ENCODE measurements around the gene MED23.
"Not testable (repeated sequence)": the region's sequence is repeated elsewhere in the genome, so short reads cannot be mapped to it uniquely, and the experiment has no call there.

MED23 gene

DNA sequence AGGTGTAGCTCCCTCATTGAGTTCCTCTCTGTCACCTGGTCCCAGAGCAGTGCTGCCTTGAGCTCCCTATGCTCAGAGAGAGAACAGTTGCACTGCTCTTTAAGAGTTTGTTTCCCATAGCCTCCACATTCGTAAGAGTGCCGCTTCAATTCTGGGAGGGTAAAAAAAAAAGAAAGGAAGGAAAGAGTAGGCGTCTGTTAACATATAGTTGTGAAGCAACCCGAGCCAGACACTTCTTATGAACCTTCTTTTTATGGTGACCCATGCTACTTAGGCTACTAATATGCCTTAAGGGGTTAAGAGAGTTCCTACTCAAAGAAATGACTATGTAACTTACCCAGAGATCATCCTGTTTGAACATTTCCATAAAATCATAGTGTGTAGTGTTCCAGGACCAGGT is 59.3 kb downstream of the MED23 start:
- no peaks in the 10 kb centered on the region for H3K36me3 ChIP-seq (ENCODE audit: control insufficient read depth in 1 of 2, insufficient read depth in 2 of 2, low read length in 2 of 2)
- H3K4me1 ChIP-seq (ENCODE audit: control insufficient read depth in 1 of 2, insufficient read depth in 2 of 2, low read length in 2 of 2), result no peaks in the 10 kb centered on the region
- H3K27me3 ChIP-seq (ENCODE audit: low read depth, low read length), result no peaks in the 10 kb centered on the region
- H3K4me3 ChIP-seq (ENCODE audit: low read depth in 1 of 2, low read length in 2 of 2), result no peak overlapping the region
- no peak overlapping the region for H3K27ac ChIP-seq (ENCODE audit: low read length)
- H3K9me3 ChIP-seq (ENCODE audit: control insufficient read depth in 1 of 2, low read length in 2 of 2), result no peaks in the 10 kb centered on the region

DNA sequence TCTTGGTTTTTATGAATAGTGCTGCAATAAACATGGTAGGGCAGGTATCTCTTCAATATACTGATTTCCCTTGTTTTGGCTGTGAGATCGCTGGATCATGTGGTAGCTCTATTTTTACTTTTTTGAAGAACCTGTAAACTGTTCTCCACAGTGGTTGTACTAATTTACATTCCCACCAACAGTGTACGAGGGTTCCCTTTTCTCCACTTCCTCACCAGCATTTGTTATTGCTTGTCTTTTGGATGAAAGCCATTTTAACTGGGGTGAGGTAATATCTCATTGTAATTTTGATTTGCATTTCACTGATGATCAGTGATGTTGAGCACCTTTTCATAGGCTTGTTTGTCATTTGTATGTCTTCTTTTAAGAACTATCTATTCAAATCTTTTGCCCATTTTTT is 63.0 kb downstream of the MED23 start:
- Histone ChIP-seq H3K4me3 (ENCODE audit: low read depth in 1 of 2, low read length in 2 of 2) (no peak overlapping the region), H3K9me3 (ENCODE audit: control insufficient read depth in 1 of 2, low read length in 2 of 2) (no peaks in the 10 kb centered on the region), H3K36me3 (ENCODE audit: control insufficient read depth in 1 of 2, insufficient read depth in 2 of 2, low read length in 2 of 2) (no peaks in the 10 kb centered on the region), H3K4me1 (ENCODE audit: control insufficient read depth in 1 of 2, insufficient read depth in 2 of 2, low read length in 2 of 2) (no peaks in the 10 kb centered on the region), H3K27me3 (ENCODE audit: low read depth, low read length) (no peaks in the 10 kb centered on the region), H3K27ac (ENCODE audit: low read length) (no peak overlapping the region)

DNA sequence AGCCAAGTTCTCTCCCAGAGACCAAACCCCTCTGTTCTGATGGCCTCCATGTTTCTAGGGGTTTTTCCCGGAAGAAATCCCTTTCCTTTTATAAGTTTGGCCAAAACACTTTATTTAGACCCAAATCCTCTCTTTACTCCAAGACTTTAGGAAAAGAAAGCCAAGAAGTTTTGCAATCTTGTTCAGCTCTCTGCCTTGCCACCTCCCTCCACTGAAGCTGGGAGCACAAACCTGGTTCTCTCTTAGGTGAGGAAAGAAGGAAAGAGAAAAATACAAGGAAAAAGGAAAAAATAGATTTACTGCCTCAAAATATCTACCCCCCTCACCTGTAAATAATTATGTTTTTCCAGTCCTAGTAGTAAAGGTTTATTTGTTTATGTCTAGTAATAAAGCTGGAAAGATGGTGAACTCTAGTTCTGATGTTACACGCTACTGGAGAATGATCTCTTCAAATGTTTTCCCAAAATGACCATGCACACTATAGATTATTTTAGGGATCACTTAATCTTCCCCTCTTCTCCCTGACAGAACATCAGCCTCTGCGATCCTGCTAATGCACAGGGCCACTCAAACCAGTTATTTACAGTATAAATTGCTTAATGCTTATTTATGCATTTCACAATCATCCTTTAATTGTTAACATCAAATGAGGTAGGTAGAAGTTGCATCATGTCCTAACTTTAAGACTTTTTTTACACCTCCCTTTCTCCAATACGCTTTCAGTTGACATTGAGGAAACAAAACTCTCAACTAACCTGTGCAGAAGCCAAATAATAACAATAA is 65.9 kb downstream of the MED23 start:
- no peaks in the 10 kb centered on the region for H3K27me3 ChIP-seq (ENCODE audit: low read depth, low read length)
- no peaks in the 10 kb centered on the region for H3K4me1 ChIP-seq (ENCODE audit: control insufficient read depth in 1 of 2, insufficient read depth in 2 of 2, low read length in 2 of 2)
- H3K9me3 ChIP-seq (ENCODE audit: control insufficient read depth in 1 of 2, low read length in 2 of 2), result no peaks in the 10 kb centered on the region
- H3K36me3 ChIP-seq (ENCODE audit: control insufficient read depth in 1 of 2, insufficient read depth in 2 of 2, low read length in 2 of 2), result no peaks in the 10 kb centered on the region
- H3K4me3 ChIP-seq (ENCODE audit: low read depth in 1 of 2, low read length in 2 of 2), result no peak overlapping the region
- no peak overlapping the region for H3K27ac ChIP-seq (ENCODE audit: low read length)

DNA sequence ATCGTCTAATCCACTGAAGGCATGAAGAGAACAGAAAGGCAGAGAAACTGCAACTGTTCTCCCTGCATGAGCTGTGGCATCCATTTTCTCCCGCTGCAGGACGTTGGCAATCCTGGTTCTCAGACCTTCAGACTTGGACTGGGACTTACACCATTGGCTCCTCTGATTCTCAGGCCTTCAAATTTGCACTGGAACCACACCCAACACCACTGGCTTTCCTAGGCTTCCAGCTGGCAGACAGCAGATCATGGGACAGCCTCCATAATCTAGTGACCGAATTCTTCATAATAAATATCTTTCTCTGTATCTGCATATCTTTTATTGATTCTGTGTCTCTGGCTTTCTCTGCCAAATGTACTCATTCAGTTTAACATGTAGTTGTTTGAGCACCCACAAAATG is 69.1 kb downstream of the MED23 start:
- no peaks in the 10 kb centered on the region for H3K9me3 ChIP-seq (ENCODE audit: control insufficient read depth in 1 of 2, low read length in 2 of 2)
- H3K4me1 ChIP-seq (ENCODE audit: control insufficient read depth in 1 of 2, insufficient read depth in 2 of 2, low read length in 2 of 2), result no peaks in the 10 kb centered on the region
- H3K27me3 ChIP-seq (ENCODE audit: low read depth, low read length), result no peaks in the 10 kb centered on the region
- H3K4me3 ChIP-seq (ENCODE audit: low read depth in 1 of 2, low read length in 2 of 2), result no peak overlapping the region
- no peaks in the 10 kb centered on the region for H3K36me3 ChIP-seq (ENCODE audit: control insufficient read depth in 1 of 2, insufficient read depth in 2 of 2, low read length in 2 of 2)
- H3K27ac ChIP-seq (ENCODE audit: low read length), result no peak overlapping the region

DNA sequence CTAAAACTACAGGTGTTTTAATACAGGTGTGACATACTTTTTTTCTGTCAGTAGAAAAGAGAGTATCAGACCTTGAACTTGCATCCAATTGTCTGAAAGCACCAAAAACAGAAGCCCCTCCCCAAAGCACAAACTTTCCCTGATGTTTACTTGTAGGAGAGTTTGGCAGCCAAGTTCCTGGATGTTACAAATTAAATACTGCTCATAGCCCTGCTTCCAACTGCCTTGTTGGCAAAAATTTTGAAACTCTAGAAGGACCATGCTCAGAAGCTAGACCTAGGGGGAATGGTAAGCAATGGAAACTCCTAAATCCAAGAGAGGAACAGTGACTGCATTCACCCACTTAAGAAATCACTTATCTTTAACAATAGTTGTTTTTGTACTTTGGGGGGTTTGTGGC is 72.0 kb downstream of the MED23 start:
- H3K9me3 ChIP-seq (ENCODE audit: control insufficient read depth in 1 of 2, low read length in 2 of 2), result no peaks in the 10 kb centered on the region
- H3K4me3 ChIP-seq (ENCODE audit: low read depth in 1 of 2, low read length in 2 of 2), result no peak overlapping the region
- H3K36me3 ChIP-seq (ENCODE audit: control insufficient read depth in 1 of 2, insufficient read depth in 2 of 2, low read length in 2 of 2), result no peaks in the 10 kb centered on the region
- H3K27me3 ChIP-seq (ENCODE audit: low read depth, low read length), result no peaks in the 10 kb centered on the region
- H3K27ac ChIP-seq (ENCODE audit: low read length), result no peak overlapping the region
- no peaks in the 10 kb centered on the region for H3K4me1 ChIP-seq (ENCODE audit: control insufficient read depth in 1 of 2, insufficient read depth in 2 of 2, low read length in 2 of 2)

DNA sequence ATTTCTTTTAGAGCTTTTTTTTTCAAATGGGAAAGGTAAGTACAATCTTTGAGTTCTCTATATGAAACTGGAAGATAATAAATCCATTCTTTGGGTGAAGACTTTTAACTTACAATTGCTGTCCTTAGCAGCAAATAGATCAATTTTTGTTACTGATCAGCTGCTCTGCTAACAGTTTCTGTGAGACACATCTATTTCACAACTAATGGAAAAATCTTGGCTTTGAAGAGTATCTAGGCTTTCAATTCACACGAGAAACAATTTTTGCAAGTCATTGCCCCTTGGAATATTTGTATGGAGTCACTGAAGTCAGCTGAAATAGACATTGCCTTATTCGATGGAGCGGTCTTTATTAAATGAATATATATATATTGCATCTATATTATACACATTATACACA is 75.5 kb downstream of the MED23 start:
- H3K27ac ChIP-seq (ENCODE audit: low read length), result no peak overlapping the region
- no peaks in the 10 kb centered on the region for H3K4me1 ChIP-seq (ENCODE audit: control insufficient read depth in 1 of 2, insufficient read depth in 2 of 2, low read length in 2 of 2)
- no peaks in the 10 kb centered on the region for H3K27me3 ChIP-seq (ENCODE audit: low read depth, low read length)
- no peaks in the 10 kb centered on the region for H3K36me3 ChIP-seq (ENCODE audit: control insufficient read depth in 1 of 2, insufficient read depth in 2 of 2, low read length in 2 of 2)
- H3K9me3 ChIP-seq (ENCODE audit: control insufficient read depth in 1 of 2, low read length in 2 of 2), result no peaks in the 10 kb centered on the region
- no peak overlapping the region for H3K4me3 ChIP-seq (ENCODE audit: low read depth in 1 of 2, low read length in 2 of 2)

DNA sequence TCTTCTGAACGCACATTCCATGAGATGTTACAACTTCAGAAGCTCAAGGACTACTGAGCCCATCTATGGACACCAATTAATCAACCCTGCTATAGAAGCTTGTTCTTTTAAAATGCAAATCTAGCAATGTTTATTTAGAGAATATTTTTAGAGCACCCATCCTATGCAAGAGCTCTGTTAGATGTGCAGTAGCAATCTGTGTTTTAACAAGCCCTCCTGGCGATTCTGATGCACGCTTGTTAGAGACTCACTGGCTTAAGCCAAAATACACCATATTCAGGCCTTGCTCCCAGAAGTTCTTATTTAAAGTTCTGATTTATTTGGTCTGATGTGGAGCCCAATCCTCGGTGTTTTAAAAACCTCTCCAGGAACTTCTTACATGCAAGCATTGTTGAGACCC is 76.1 kb downstream of the MED23 start:
- Histone ChIP-seq H3K36me3 (ENCODE audit: control insufficient read depth in 1 of 2, insufficient read depth in 2 of 2, low read length in 2 of 2) (no peaks in the 10 kb centered on the region), H3K27me3 (ENCODE audit: low read depth, low read length) (no peaks in the 10 kb centered on the region), H3K4me3 (ENCODE audit: low read depth in 1 of 2, low read length in 2 of 2) (no peak overlapping the region), H3K4me1 (ENCODE audit: control insufficient read depth in 1 of 2, insufficient read depth in 2 of 2, low read length in 2 of 2) (no peaks in the 10 kb centered on the region), H3K27ac (ENCODE audit: low read length) (no peak overlapping the region), H3K9me3 (ENCODE audit: control insufficient read depth in 1 of 2, low read length in 2 of 2) (no peaks in the 10 kb centered on the region)

DNA sequence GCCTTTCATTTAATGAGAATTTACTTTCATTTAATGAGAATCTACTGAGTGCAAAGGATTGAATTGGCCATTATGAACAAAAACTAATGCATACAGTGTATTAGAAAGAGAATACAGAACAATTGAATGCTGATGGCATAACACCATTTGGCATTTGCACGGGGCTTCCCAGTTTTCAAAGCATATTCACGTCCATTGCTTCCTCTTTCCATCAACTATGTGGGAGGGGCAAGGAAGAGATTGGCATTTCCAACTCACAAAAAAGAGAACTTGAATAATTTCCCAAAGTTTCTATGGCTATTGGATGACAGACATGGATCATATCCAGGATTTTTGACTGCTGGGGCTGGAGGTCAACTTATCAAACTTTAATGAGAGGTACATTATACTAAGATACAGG is 78.2 kb downstream of the MED23 start:
- no peaks in the 10 kb centered on the region for H3K36me3 ChIP-seq (ENCODE audit: control insufficient read depth in 1 of 2, insufficient read depth in 2 of 2, low read length in 2 of 2)
- no peaks in the 10 kb centered on the region for H3K4me1 ChIP-seq (ENCODE audit: control insufficient read depth in 1 of 2, insufficient read depth in 2 of 2, low read length in 2 of 2)
- H3K27ac ChIP-seq (ENCODE audit: low read length), result no peak overlapping the region
- no peaks in the 10 kb centered on the region for H3K9me3 ChIP-seq (ENCODE audit: control insufficient read depth in 1 of 2, low read length in 2 of 2)
- no peak overlapping the region for H3K4me3 ChIP-seq (ENCODE audit: low read depth in 1 of 2, low read length in 2 of 2)
- no peaks in the 10 kb centered on the region for H3K27me3 ChIP-seq (ENCODE audit: low read depth, low read length)

DNA sequence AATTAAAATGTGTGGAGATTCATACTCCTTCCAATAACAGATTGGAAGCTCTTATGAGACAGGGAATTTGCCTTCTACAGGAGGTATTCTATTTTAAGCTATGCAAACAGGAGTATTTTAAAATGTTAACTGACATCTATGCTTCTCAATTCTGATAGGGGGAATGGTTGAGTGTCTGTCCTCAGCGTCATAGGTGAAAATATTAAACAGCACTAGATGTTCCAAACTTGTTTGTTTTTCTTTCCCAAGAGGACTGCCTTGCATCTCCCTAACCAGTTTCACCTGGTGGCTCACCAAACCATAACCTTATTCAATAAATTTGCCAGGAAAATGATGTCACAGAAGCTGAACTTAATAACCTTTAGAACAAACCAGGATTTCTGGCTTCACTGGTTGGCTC is 79.6 kb downstream of the MED23 start:
- no peaks in the 10 kb centered on the region for H3K9me3 ChIP-seq (ENCODE audit: control insufficient read depth in 1 of 2, low read length in 2 of 2)
- H3K4me3 ChIP-seq (ENCODE audit: low read depth in 1 of 2, low read length in 2 of 2), result no peak overlapping the region
- H3K27me3 ChIP-seq (ENCODE audit: low read depth, low read length), result no peaks in the 10 kb centered on the region
- no peaks in the 10 kb centered on the region for H3K36me3 ChIP-seq (ENCODE audit: control insufficient read depth in 1 of 2, insufficient read depth in 2 of 2, low read length in 2 of 2)
- no peak overlapping the region for H3K27ac ChIP-seq (ENCODE audit: low read length)
- no peaks in the 10 kb centered on the region for H3K4me1 ChIP-seq (ENCODE audit: control insufficient read depth in 1 of 2, insufficient read depth in 2 of 2, low read length in 2 of 2)

DNA sequence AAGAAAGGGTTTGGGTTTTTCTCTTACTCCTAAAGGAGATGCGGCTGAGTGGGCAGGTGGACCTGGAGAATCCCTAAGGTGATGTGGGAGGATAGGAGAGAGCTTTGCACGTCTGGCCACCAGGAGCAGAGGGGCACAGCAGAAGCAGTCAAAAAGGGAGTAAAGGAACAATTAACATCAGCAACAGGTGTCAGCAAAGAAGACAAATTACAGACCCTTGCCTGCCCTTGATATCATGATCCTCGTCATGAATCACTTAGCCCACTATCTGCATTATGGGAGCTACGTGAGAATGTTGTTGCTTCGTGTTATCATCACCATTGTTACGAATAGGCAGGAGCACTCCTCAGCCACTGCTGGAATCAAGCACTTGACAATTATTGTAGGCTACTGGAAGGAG is 80.6 kb downstream of the MED23 start:
- Histone ChIP-seq H3K36me3 (ENCODE audit: control insufficient read depth in 1 of 2, insufficient read depth in 2 of 2, low read length in 2 of 2) (no peaks in the 10 kb centered on the region), H3K9me3 (ENCODE audit: control insufficient read depth in 1 of 2, low read length in 2 of 2) (no peaks in the 10 kb centered on the region), H3K4me3 (ENCODE audit: low read depth in 1 of 2, low read length in 2 of 2) (no peak overlapping the region), H3K4me1 (ENCODE audit: control insufficient read depth in 1 of 2, insufficient read depth in 2 of 2, low read length in 2 of 2) (no peaks in the 10 kb centered on the region), H3K27ac (ENCODE audit: low read length) (no peak overlapping the region), H3K27me3 (ENCODE audit: low read depth, low read length) (no peaks in the 10 kb centered on the region)

DNA sequence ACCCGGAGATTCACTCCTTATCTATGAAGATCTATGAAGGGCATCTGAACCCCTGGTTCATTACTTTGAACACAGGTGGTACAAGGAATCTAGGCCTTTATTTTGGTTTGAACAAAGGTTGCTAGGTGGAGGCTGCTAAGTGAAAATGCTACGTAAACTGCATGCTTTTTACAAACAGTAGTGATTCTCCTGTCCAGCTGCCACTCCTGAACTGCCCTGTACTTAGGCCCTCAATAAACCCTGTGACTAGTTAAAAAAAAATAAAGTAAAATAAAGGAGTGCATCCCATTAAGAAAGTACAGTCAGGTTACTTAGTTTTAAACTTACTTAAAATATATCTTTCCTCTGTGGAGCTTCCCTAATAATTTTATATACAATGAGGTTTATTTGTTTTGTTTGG is 82.7 kb downstream of the MED23 start:
- H3K4me1 ChIP-seq (ENCODE audit: control insufficient read depth in 1 of 2, insufficient read depth in 2 of 2, low read length in 2 of 2), result no peaks in the 10 kb centered on the region
- H3K9me3 ChIP-seq (ENCODE audit: control insufficient read depth in 1 of 2, low read length in 2 of 2), result no peaks in the 10 kb centered on the region
- H3K36me3 ChIP-seq (ENCODE audit: control insufficient read depth in 1 of 2, insufficient read depth in 2 of 2, low read length in 2 of 2), result no peaks in the 10 kb centered on the region
- H3K27me3 ChIP-seq (ENCODE audit: low read depth, low read length), result no peaks in the 10 kb centered on the region
- H3K27ac ChIP-seq (ENCODE audit: low read length), result no peak overlapping the region
- no peak overlapping the region for H3K4me3 ChIP-seq (ENCODE audit: low read depth in 1 of 2, low read length in 2 of 2)

DNA sequence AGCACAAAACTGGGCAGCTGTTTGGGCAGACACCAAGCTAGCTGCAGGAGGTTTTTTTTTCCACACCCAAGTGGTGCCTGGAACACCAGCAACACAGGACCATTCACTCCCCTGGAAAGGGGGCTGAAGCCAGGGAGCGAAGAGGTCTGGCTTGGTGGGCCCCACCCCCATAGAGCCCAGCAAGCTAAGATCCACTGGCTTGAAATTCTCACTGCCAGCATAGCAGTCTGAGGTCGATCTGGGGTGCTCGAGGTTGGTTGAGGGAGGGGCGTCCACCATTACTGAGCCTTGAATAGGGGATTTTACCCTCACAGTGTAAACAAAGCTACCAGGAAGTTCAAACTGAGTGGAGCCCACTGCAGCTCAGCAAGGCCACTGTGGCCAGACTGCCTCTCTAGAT is 89.4 kb downstream of the MED23 start:
- H3K4me3 ChIP-seq (ENCODE audit: low read depth in 1 of 2, low read length in 2 of 2); H3K36me3 ChIP-seq (ENCODE audit: control insufficient read depth in 1 of 2, insufficient read depth in 2 of 2, low read length in 2 of 2); H3K4me1 ChIP-seq (ENCODE audit: control insufficient read depth in 1 of 2, insufficient read depth in 2 of 2, low read length in 2 of 2); H3K27me3 ChIP-seq (ENCODE audit: low read depth, low read length); H3K9me3 ChIP-seq (ENCODE audit: control insufficient read depth in 1 of 2, low read length in 2 of 2); H3K27ac ChIP-seq (ENCODE audit: low read length): not testable (repeated sequence)

All from muscle layer of duodenum (tissue), 2 donors.